IMR-90 (cell line): ENCODE measurements around the gene SOS1. TPM values are rescaled to one million over a fixed set of nuclear protein-coding genes. Genes with fewer than 3 reads are reported as not detected.

Experiments
- ATAC-seq: fragments of 200-7000 bp; cut with Tn5 transposase; 2 replicates; pipeline ENCODE4 v1.9.1; 2020; ENCODE audit warnings: low read depth, mild to moderate bottlenecking, moderate library complexity
- BruUV-seq: library from RNA; stranded (reverse); fragments of 400-500 nt; replicated peaks from 2 replicates; lab custom pipeline; 2021; lab: Mats Ljungman, UMichigan
- CTCF ChIA-PET: fragments of 300-600 bp; formaldehyde crosslinking; extraction: SDS; loops from one replicate; lab custom pipeline; 2021; ENCODE audit warnings: antibody characterized with exemption; lab: Yijun Ruan, JAX
- POLR2A ChIA-PET: fragments of 300-600 bp; sonication (Branson Sonifier 250); formaldehyde crosslinking; loops from one replicate; lab custom pipeline; 2022; ENCODE audit warnings: antibody characterized with exemption; ENCODE audit not compliant: unreplicated experiment; lab: Charles Lee
- DNase-seq: peaks from one replicate; pipeline ENCODE4 v3.0.0; 2013
- H2AFZ ChIP-seq: replicated peaks from 2 replicates; pipeline ENCODE3; 2013; ENCODE audit warnings: low read length, mild to moderate bottlenecking; ENCODE audit not compliant: poor library complexity
- H2AK5ac ChIP-seq: 2 replicates; pipeline ENCODE4 v1.6.1; 2013; ENCODE audit warnings: low read depth, low read length, inconsistent platforms
- H2AK9ac ChIP-seq: replicated peaks from 2 replicates; pipeline ENCODE3; 2013; ENCODE audit warnings: mild to moderate bottlenecking, low read depth, low read length, moderate library complexity; ENCODE audit not compliant: poor library complexity
- H2BK120ac ChIP-seq: 2 replicates; pipeline ENCODE4 v1.6.1; 2013; ENCODE audit warnings: low read depth, low read length, inconsistent platforms
- H2BK15ac ChIP-seq: 3 replicates; pipeline ENCODE4 v1.6.1; 2013; ENCODE audit warnings: low read depth, low read length, inconsistent platforms
- H2BK20ac ChIP-seq: 2 replicates; pipeline ENCODE4 v1.6.1; 2013; ENCODE audit warnings: low read depth, mild to moderate bottlenecking, inconsistent platforms, low read length, moderate library complexity
- H2BK5ac ChIP-seq: 2 replicates; pipeline ENCODE4 v1.6.1; 2013; ENCODE audit warnings: mild to moderate bottlenecking, low read depth, low read length, inconsistent platforms; ENCODE audit not compliant: poor library complexity, severe bottlenecking
- H3K14ac ChIP-seq: replicated peaks from 2 replicates; pipeline ENCODE4 v1.6.1; 2013; ENCODE audit warnings: low read depth, low read length, inconsistent platforms
- H3K18ac ChIP-seq: 2 replicates; pipeline ENCODE4 v1.6.1; 2013; ENCODE audit warnings: low read depth, low read length, control low read depth
- H3K23ac ChIP-seq: 2 replicates; pipeline ENCODE4 v1.6.1; 2013; ENCODE audit warnings: low read depth, low read length, inconsistent platforms
- H3K27ac ChIP-seq: 2 replicates; pipeline ENCODE4 v1.5.1; 2013; ENCODE audit warnings: mild to moderate bottlenecking, control low read depth, low read length; ENCODE audit not compliant: insufficient read depth
- H3K27me3 ChIP-seq: 2 replicates; pipeline ENCODE4 v1.6.1; 2013; ENCODE audit warnings: low read length; ENCODE audit not compliant: control insufficient read depth, insufficient read depth
- H3K36me3 ChIP-seq: 2 replicates; pipeline ENCODE4 v1.6.1; 2013; ENCODE audit warnings: low read length, mixed read lengths; ENCODE audit not compliant: control insufficient read depth, insufficient read depth
- H3K4ac ChIP-seq: 2 replicates; pipeline ENCODE4 v1.6.1; 2013; ENCODE audit warnings: low read depth, low read length, inconsistent platforms
- H3K4me1 ChIP-seq: 2 replicates; pipeline ENCODE4 v1.6.1; 2013; ENCODE audit warnings: low read length, mixed read lengths; ENCODE audit not compliant: control insufficient read depth, insufficient read depth
- H3K4me2 ChIP-seq: 2 replicates; pipeline ENCODE4 v1.6.1; 2013; ENCODE audit warnings: low read depth, mild to moderate bottlenecking, control low read depth, low read length, moderate library complexity
- H3K4me3 ChIP-seq: 2 replicates; pipeline ENCODE4 v1.5.1; 2013; ENCODE audit warnings: low read depth, mild to moderate bottlenecking, control low read depth, low read length, moderate library complexity; ENCODE audit not compliant: insufficient read depth
- H3K56ac ChIP-seq: 2 replicates; pipeline ENCODE4 v1.6.1; 2013; ENCODE audit warnings: low read length, inconsistent platforms; ENCODE audit not compliant: insufficient read depth; ENCODE audit errors: extremely low read depth
- H3K79me1 ChIP-seq, 2 experiments: 2 replicates each; pipeline ENCODE4 v1.6.1; 2013; ENCODE audit warnings: low read length in 2 of 2, inconsistent platforms in 1 of 2, low read depth in 1 of 2
- H3K9ac ChIP-seq: 2 replicates; pipeline ENCODE4 v1.6.1; 2013; ENCODE audit warnings: low read depth, low read length, control low read depth
- H3K9me1 ChIP-seq: 2 replicates; pipeline ENCODE4 v1.6.1; 2013; ENCODE audit warnings: low read length, inconsistent platforms; ENCODE audit not compliant: insufficient read depth
- H3K9me3 ChIP-seq: 2 replicates; pipeline ENCODE4 v1.6.1; 2013; ENCODE audit warnings: low read length; ENCODE audit not compliant: control insufficient read depth, insufficient read depth
- H4K20me1 ChIP-seq: 2 replicates; pipeline ENCODE4 v1.6.1; 2013; ENCODE audit warnings: low read length, inconsistent platforms; ENCODE audit not compliant: insufficient read depth
- H4K5ac ChIP-seq: 2 replicates; pipeline ENCODE4 v1.6.1; 2013; ENCODE audit warnings: mild to moderate bottlenecking, low read depth, low read length, control low read depth
- H4K8ac ChIP-seq, 2 experiments: 2 replicates each; pipeline ENCODE4 v1.6.1; 2013; ENCODE audit warnings: low read depth in 2 of 2, low read length in 2 of 2, control low read depth in 1 of 2, inconsistent platforms in 1 of 2
- H4K91ac ChIP-seq: 2 replicates; pipeline ENCODE4 v1.6.1; 2013; ENCODE audit warnings: low read depth, low read length, inconsistent platforms; ENCODE audit not compliant: insufficient read depth
- CHD1 ChIP-seq: IDR thresholded peaks from 2 replicates; pipeline ENCODE4 v1.6.1; 2012; ENCODE audit warnings: low read depth, low read length, improper control_type of control experiment
- MAFK ChIP-seq: IDR thresholded peaks from 2 replicates; pipeline ENCODE4 v1.6.1; 2012; ENCODE audit warnings: low read depth, low read length, improper control_type of control experiment
- MAZ ChIP-seq: IDR thresholded peaks from 2 replicates; pipeline ENCODE4 v1.6.1; 2012; ENCODE audit warnings: low read depth, mild to moderate bottlenecking, low read length, improper control_type of control experiment, moderate library complexity, borderline replicate concordance
- NFE2L2 ChIP-seq: fragments of 150-350 bp; IDR thresholded peaks from 2 replicates; pipeline ENCODE4 v1.6.1; 2016; ENCODE audit warnings: low read depth, mild to moderate bottlenecking, low read length
- RAD21 ChIP-seq: IDR thresholded peaks from 2 replicates; pipeline ENCODE4 v1.6.1; 2012; ENCODE audit warnings: low read length, improper control_type of control experiment
- RCOR1 ChIP-seq: IDR thresholded peaks from 2 replicates; pipeline ENCODE4 v1.6.1; 2012; ENCODE audit warnings: mild to moderate bottlenecking, low read length, improper control_type of control experiment; ENCODE audit not compliant: insufficient replicate concordance
- SMC3 ChIP-seq: fragments of 150-350 bp; IDR thresholded peaks from 2 replicates; pipeline ENCODE4 v1.6.1; 2016; ENCODE audit warnings: low read depth, mild to moderate bottlenecking, antibody characterized with exemption, low read length, moderate library complexity
- WGBS, 2 experiments: methylation state at CpG; one replicate each; pipeline versions ENCODE4 v1.1.5 to v1.1.7; 2013; ENCODE audit warnings: missing lambda C conversion rate in 2 of 2; ENCODE audit not compliant: insufficient read length in 1 of 2; ENCODE audit errors: extremely low coverage in 2 of 2; 5-methylcytosine and 5-hydroxymethylcytosine counted together
- dilution Hi-C: fragments of 300-500 bp; cut with HindIII; formaldehyde crosslinking; loops from one replicate; pipeline ENCODE4 v1.14.3; 2018; ENCODE audit warnings: low sequenced_read_pairs; ENCODE audit not compliant: unreplicated experiment
- in situ Hi-C: fragments of 300-500 bp; cut with MboI; formaldehyde crosslinking; loops from 3 replicates; pipeline ENCODE4 v1.14.3; 2019; ENCODE audit warnings: low sequenced_read_pairs, inconsistent platforms, mixed read lengths
- intact Hi-C: fragments of 100-400 bp; cut with micrococcal nuclease; formaldehyde crosslinking; loops from 2 replicates; pipeline ENCODE4 v1.10.0; 2022
- polyA plus RNA-seq, 3 experiments: library from polyadenylated mRNA; depleted of rRNA; stranded (reverse); fragments of >200 nt; gene quantifications; 2 replicates each; pipeline ENCODE4 v1.2.3, GENCODE V29; 2012; ENCODE audit warnings: low replicate concordance in 1 of 3
- total RNA-seq: library from RNA; depleted of rRNA; stranded (reverse); fragments of >200 nt; gene quantifications from 2 replicates; pipeline ENCODE4 v1.2.3, GENCODE V29; 2012
- TF ChIP-seq, protein P1 (sequence below): fragments of 150-350 bp; IDR thresholded peaks from 2 replicates; pipeline ENCODE4 v1.6.1; 2016; ENCODE audit warnings: low read depth, mild to moderate bottlenecking, low read length, moderate library complexity, borderline replicate concordance
- TF ChIP-seq, protein P2 (sequence below): fragments of 150-350 bp; IDR thresholded peaks from 2 replicates; pipeline ENCODE4 v1.6.1; 2017; ENCODE audit warnings: mild to moderate bottlenecking, antibody characterized with exemption, low read length, low read depth
- TF ChIP-seq, protein P3 (sequence below): conservative IDR thresholded peaks from 2 replicates; pipeline ENCODE4 v1.5.1; 2012; ENCODE audit warnings: mild to moderate bottlenecking, low read depth, low read length, improper control_type of control experiment

SOS1 gene
- total and polyA plus RNA-seq, 2 of the 4 experiments (the other 2 are of a cell fraction): 8.2 to 11.2 TPM

GRCh38 chr2:38966678-38967077 is 154.2 kb downstream of the SOS1 start:
- CTCF ChIA-PET: no interaction called here
- no TSS peak for BruUV-seq
- Histone ChIP-seq H2AFZ (no peak overlapping the region), H3K27me3 (no peaks in the 10 kb centered on the region), H4K91ac (no peak overlapping the region), H2BK5ac (no peak overlapping the region), H2AK5ac (no peak overlapping the region), H3K4me1 (peaks cover 2% of the 10 kb centered on the region; the same call in 1 of the 2 replicates), H3K9ac (no peak overlapping the region), H3K56ac (no peak overlapping the region), H4K8ac (no peak overlapping the region), H2BK20ac (no peak overlapping the region), H2BK15ac (no peak overlapping the region), H3K14ac (no peak overlapping the region), H3K9me1 (no peaks in the 10 kb centered on the region), H4K5ac (no peak overlapping the region), H3K4me3 (no peak overlapping the region), H2AK9ac (no peak overlapping the region), H3K18ac (no peak overlapping the region), H3K36me3 (no peaks in the 10 kb centered on the region), H3K4ac (no peak overlapping the region), H4K20me1 (no peaks in the 10 kb centered on the region), H3K27ac (no peak overlapping the region), H3K9me3 (no peaks in the 10 kb centered on the region), H3K79me1 (no peaks in the 10 kb centered on the region), H3K4me2 (no peak overlapping the region), H2BK120ac (no peak overlapping the region), H3K23ac (no peak overlapping the region)
- in situ Hi-C loops (no loop called here), dilution Hi-C loops (no loop called here), intact Hi-C loops (no loop called here)
- no peak for DNase-seq
- no peak for ATAC-seq
- no peak for TF ChIP-seq NFE2L2
- TF ChIP-seq, protein P1, sequence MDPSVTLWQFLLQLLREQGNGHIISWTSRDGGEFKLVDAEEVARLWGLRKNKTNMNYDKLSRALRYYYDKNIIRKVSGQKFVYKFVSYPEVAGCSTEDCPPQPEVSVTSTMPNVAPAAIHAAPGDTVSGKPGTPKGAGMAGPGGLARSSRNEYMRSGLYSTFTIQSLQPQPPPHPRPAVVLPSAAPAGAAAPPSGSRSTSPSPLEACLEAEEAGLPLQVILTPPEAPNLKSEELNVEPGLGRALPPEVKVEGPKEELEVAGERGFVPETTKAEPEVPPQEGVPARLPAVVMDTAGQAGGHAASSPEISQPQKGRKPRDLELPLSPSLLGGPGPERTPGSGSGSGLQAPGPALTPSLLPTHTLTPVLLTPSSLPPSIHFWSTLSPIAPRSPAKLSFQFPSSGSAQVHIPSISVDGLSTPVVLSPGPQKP: no peak
- TF ChIP-seq RCOR1: no peak
- no peak for TF ChIP-seq SMC3
- no peak for TF ChIP-seq RAD21
- no peak for TF ChIP-seq MAZ
- no peak for TF ChIP-seq CHD1
- no peak for TF ChIP-seq MAFK
- TF ChIP-seq, protein P2, sequence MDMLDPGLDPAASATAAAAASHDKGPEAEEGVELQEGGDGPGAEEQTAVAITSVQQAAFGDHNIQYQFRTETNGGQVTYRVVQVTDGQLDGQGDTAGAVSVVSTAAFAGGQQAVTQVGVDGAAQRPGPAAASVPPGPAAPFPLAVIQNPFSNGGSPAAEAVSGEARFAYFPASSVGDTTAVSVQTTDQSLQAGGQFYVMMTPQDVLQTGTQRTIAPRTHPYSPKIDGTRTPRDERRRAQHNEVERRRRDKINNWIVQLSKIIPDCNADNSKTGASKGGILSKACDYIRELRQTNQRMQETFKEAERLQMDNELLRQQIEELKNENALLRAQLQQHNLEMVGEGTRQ: no peak
- TF ChIP-seq, protein P3, sequence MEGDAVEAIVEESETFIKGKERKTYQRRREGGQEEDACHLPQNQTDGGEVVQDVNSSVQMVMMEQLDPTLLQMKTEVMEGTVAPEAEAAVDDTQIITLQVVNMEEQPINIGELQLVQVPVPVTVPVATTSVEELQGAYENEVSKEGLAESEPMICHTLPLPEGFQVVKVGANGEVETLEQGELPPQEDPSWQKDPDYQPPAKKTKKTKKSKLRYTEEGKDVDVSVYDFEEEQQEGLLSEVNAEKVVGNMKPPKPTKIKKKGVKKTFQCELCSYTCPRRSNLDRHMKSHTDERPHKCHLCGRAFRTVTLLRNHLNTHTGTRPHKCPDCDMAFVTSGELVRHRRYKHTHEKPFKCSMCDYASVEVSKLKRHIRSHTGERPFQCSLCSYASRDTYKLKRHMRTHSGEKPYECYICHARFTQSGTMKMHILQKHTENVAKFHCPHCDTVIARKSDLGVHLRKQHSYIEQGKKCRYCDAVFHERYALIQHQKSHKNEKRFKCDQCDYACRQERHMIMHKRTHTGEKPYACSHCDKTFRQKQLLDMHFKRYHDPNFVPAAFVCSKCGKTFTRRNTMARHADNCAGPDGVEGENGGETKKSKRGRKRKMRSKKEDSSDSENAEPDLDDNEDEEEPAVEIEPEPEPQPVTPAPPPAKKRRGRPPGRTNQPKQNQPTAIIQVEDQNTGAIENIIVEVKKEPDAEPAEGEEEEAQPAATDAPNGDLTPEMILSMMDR: no peak
- POLR2A ChIA-PET: no interaction called here
- WGBS, 2 experiments: no CpG with 5 or more reads among the region's 1 CpG
